K562 (cell line): Measurements from ENCODE around the gene PRKACA. TPM values are rescaled to one million over a fixed set of nuclear protein-coding genes. Genes with fewer than 3 reads are reported as not detected.

Source experiments
- ARHGAP35 ChIP-seq: fragments of 450-650 bp; IDR thresholded peaks from 2 replicates; pipeline ENCODE4 v1.6.1; 2018; ENCODE audit not compliant: partially characterized antibody
- CBFB ChIP-seq: sonication (generic); formaldehyde crosslinking; IDR thresholded peaks from 2 replicates; pipeline ENCODE4 v1.4.0; 2020; ENCODE audit warnings: mild to moderate bottlenecking, missing genetic modification reagents
- CHD7 ChIP-seq: fragments of 200-600 bp; sonication (generic); IDR thresholded peaks from one replicate; pipeline ENCODE4 v1.6.1; 2012; ENCODE audit warnings: mild to moderate bottlenecking, low read depth, low read length, inconsistent platforms
- CREB3L1 ChIP-seq: fragments of 450-650 bp; IDR thresholded peaks from 2 replicates; pipeline ENCODE4 v1.6.1; 2014; ENCODE audit warnings: low read depth, mild to moderate bottlenecking, moderate library complexity, borderline replicate concordance
- FOXJ2 ChIP-seq: fragments of 200-800 bp; sonication (Bioruptor generic); IDR thresholded peaks from 2 replicates; pipeline ENCODE4 v1.6.1; 2016; ENCODE audit warnings: missing genetic modification characterization, missing compliant biosample characterization
- HNRNPUL1 ChIP-seq: fragments of 200-400 bp; formaldehyde crosslinking; IDR thresholded peaks from 2 replicates; pipeline ENCODE4 v1.6.1; 2017; ENCODE audit warnings: low read length
- NFATC3 ChIP-seq: fragments of 450-650 bp; IDR thresholded peaks from 2 replicates; pipeline ENCODE4 v1.6.1; 2017; ENCODE audit warnings: mild to moderate bottlenecking
- RBM17 ChIP-seq: fragments of 200-400 bp; formaldehyde crosslinking; IDR thresholded peaks from 2 replicates; pipeline ENCODE4 v1.6.1; 2017; ENCODE audit warnings: low read depth, mild to moderate bottlenecking, low read length, borderline replicate concordance
- SOX6 ChIP-seq: fragments of 450-650 bp; IDR thresholded peaks from 2 replicates; pipeline ENCODE4 v1.6.1; 2014; ENCODE audit warnings: mild to moderate bottlenecking
- TEAD1 ChIP-seq, 2 experiments: fragments of 450-650 bp in 1 of 2; sonication (generic) in 1 of 2; formaldehyde crosslinking; IDR thresholded peaks; 2 replicates each; pipeline versions ENCODE4 v1.4.0 to v1.8.0; 2020 to 2022; ENCODE audit warnings: mild to moderate bottlenecking in 2 of 2, missing genetic modification reagents in 1 of 2
- TSC22D4 ChIP-seq: fragments of 450-650 bp; IDR thresholded peaks from 2 replicates; pipeline ENCODE4 v1.6.1; 2016; ENCODE audit warnings: missing genetic modification characterization, missing biosample characterization, control low read depth
- ZNF764 ChIP-seq: fragments of 250-450 bp; sonication (Bioruptor Pico); IDR thresholded peaks from 2 replicates; pipeline ENCODE4 v1.4.0; 2020; ENCODE audit warnings: low read depth, mild to moderate bottlenecking, moderate library complexity
- polyA plus RNA-seq, 8 experiments: library from polyadenylated mRNA; depleted of rRNA in 4 of 8; stranded (reverse) in 5 of 8; unstranded in 3 of 8; fragments of >200 nt; fragmentation: Nextera tagmentation in 2 of 8; fragmentation: Illumina TruSeq in 1 of 8; extraction: Ambion mirVana in 2 of 8; extraction: Trizol in 1 of 8; gene quantifications; 2 replicates each; pipeline versions ENCODE4 v1.2.1 to v1.2.3, GENCODE V29; 2011 to 2014; ENCODE audit warnings: inconsistent platforms in 1 of 8, missing spikeins in 1 of 8
- total RNA-seq, 7 experiments: library from RNA; depleted of rRNA in 6 of 7; stranded (reverse); fragments of >200 nt in 6 of 7; fragmentation: Illumina TruSeq in 2 of 7; extraction: Trizol in 2 of 7; gene quantifications; 2 replicates each; pipeline versions ENCODE4 v1.2.1 to v1.2.3, GENCODE V29; 2011 to 2021; ENCODE audit warnings: low replicate concordance in 1 of 7

PRKACA gene
- total and polyA plus RNA-seq, 9 of the 15 experiments (the other 6 are each of a cell fraction or from before 2014, with no cell fraction given): 1.2 to 63.1 (median 13.0) TPM

GRCh38 chr19:14113762-14114414, 3.7 kb downstream of the PRKACA start (continued):
- TF ChIP-seq CHD7 (no peak), SOX6 (0 out of 2 replicates have a peak, but pooled peaks have one; percentile 13), TSC22D4 (tag) (no peak), CBFB (CRISPR knock-in tag) (no peak), NFATC3 (no peak), RBM17 (no peak), FOXJ2 (no peak), CREB3L1 (no peak), ZNF764 (CRISPR knock-in tag) (no peak), ARHGAP35 (no peak), TEAD1 (CRISPR knock-in tag; IDR thresholded peaks at IDR 0.05) (no peak), HNRNPUL1 (no peak)
